ENCODE results near the gene ARHGAP12.

DNA sequence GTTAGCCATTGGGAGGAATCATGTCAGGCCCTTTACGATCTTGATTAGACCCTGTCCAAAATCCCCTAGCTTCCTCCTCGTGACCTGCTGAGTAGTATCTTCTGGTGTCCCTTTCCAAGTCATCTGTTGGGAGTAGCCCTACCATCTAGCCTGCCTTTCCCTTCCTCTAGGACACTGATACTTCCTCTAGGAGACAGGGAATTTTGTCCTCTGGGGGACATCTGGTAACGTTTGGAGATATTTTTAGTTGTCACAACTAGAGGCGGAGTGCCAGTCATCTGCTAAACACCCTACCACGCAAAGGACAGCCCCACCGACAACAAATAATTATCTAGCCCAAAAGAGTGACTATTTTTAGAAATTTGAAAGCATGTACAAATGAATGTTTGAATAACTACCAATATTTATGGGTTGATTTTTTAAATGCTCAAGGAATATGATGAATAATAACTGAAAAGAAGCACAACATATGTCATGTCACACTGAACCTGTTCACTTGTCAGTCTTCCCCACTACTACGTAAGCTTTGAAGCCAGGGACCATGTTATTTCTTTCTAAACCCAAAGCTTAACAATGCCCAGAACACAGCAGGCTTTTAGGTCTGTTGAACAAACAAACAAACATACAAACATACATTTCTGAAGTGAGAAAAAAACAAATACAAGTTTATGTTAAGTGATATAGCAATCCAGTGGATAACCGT lies 105.9 kb downstream of the ARHGAP12 start:
- TF ChIP-seq, protein P1, sequence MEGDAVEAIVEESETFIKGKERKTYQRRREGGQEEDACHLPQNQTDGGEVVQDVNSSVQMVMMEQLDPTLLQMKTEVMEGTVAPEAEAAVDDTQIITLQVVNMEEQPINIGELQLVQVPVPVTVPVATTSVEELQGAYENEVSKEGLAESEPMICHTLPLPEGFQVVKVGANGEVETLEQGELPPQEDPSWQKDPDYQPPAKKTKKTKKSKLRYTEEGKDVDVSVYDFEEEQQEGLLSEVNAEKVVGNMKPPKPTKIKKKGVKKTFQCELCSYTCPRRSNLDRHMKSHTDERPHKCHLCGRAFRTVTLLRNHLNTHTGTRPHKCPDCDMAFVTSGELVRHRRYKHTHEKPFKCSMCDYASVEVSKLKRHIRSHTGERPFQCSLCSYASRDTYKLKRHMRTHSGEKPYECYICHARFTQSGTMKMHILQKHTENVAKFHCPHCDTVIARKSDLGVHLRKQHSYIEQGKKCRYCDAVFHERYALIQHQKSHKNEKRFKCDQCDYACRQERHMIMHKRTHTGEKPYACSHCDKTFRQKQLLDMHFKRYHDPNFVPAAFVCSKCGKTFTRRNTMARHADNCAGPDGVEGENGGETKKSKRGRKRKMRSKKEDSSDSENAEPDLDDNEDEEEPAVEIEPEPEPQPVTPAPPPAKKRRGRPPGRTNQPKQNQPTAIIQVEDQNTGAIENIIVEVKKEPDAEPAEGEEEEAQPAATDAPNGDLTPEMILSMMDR (IDR thresholded peaks at IDR 0.05; ENCODE audit: insufficient read depth, low read length): no peak
- TF ChIP-seq POLR2AphosphoS5 (IDR thresholded peaks at IDR 0.05; ENCODE audit: low read depth) (no peak), GABPA (IDR thresholded peaks at IDR 0.05; ENCODE audit: low read depth) (no peak)
